Suprapubic skin (tissue), 4 donors: ENCODE results near the gene EPB41L4A. TPM values are rescaled to one million over a fixed set of nuclear protein-coding genes. Genes with fewer than 3 reads are reported as not detected.
"Not testable (repeated sequence)": the region's sequence is repeated elsewhere in the genome, so short reads cannot be mapped to it uniquely, and the experiment has no call there.

Experiments
- DNase-seq, 2 donors: peaks; one replicate each; pipeline ENCODE4 v3.0.0-alpha.2; 2019; ENCODE audit warnings: low spot score in 2 of 2
- H3K27ac ChIP-seq: fragments of 200-600 bp; sonication (generic); one replicate; pipeline ENCODE4 v1.5.1; 2019
- H3K27me3 ChIP-seq: fragments of 200-600 bp; sonication (generic); one replicate; pipeline ENCODE4 v1.5.1; 2019
- H3K36me3 ChIP-seq: fragments of 200-600 bp; sonication (generic); one replicate; pipeline ENCODE4 v1.5.1; 2019
- H3K4me1 ChIP-seq: fragments of 200-600 bp; sonication (generic); one replicate; pipeline ENCODE4 v1.5.1; 2019
- H3K4me3 ChIP-seq: fragments of 200-600 bp; sonication (generic); one replicate; pipeline ENCODE4 v1.5.1; 2019; ENCODE audit warnings: mild to moderate bottlenecking
- H3K9me3 ChIP-seq: fragments of 200-600 bp; sonication (generic); one replicate; pipeline ENCODE4 v1.5.1; 2019
- EP300 ChIP-seq: sonication (generic); formaldehyde crosslinking; IDR thresholded peaks from one replicate; pipeline ENCODE4 v1.6.1; 2017; ENCODE audit warnings: antibody characterized with exemption
- POLR2A ChIP-seq, 2 donors: fragments of 450-650 bp; IDR thresholded peaks; one replicate each; pipeline ENCODE4 v1.6.1; 2017; ENCODE audit warnings: antibody characterized with exemption in 2 of 2, mild to moderate bottlenecking in 2 of 2, moderate library complexity in 2 of 2
- POLR2AphosphoS5 ChIP-seq, 3 donors: sonication (generic); formaldehyde crosslinking; IDR thresholded peaks; one replicate each; pipeline ENCODE4 v1.6.1; 2017; ENCODE audit warnings: antibody characterized with exemption in 3 of 3
- WGBS: methylation state at CpG from one replicate; pipeline ENCODE4 v1.1.5; 2018; 5-methylcytosine and 5-hydroxymethylcytosine counted together
- total RNA-seq, 4 donors: library from RNA; depleted of rRNA; stranded (reverse); fragments of >200 nt; gene quantifications; one replicate each; pipeline ENCODE4 v1.1.0, GENCODE V29; 2016
- TF ChIP-seq, protein P1 (sequence below), 2 donors: fragments of 200-600 bp in 1 of 2; fragments of 450-650 bp in 1 of 2; sonication (generic) in 1 of 2; IDR thresholded peaks; one replicate each; pipeline ENCODE4 v1.5.1; 2016 to 2019; ENCODE audit warnings: antibody characterized with exemption in 2 of 2, mild to moderate bottlenecking in 1 of 2, moderate library complexity in 1 of 2

Gene EPB41L4A
- total RNA-seq, 4 donors from 2014 or later: 8.5 to 31.9 (median 12.8) TPM

GRCh38 chr5:112440031-112440430, 21.0 kb upstream of the EPB41L4A start:
- no peak overlapping the region for H3K27ac ChIP-seq
- TF ChIP-seq, protein P1, sequence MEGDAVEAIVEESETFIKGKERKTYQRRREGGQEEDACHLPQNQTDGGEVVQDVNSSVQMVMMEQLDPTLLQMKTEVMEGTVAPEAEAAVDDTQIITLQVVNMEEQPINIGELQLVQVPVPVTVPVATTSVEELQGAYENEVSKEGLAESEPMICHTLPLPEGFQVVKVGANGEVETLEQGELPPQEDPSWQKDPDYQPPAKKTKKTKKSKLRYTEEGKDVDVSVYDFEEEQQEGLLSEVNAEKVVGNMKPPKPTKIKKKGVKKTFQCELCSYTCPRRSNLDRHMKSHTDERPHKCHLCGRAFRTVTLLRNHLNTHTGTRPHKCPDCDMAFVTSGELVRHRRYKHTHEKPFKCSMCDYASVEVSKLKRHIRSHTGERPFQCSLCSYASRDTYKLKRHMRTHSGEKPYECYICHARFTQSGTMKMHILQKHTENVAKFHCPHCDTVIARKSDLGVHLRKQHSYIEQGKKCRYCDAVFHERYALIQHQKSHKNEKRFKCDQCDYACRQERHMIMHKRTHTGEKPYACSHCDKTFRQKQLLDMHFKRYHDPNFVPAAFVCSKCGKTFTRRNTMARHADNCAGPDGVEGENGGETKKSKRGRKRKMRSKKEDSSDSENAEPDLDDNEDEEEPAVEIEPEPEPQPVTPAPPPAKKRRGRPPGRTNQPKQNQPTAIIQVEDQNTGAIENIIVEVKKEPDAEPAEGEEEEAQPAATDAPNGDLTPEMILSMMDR (IDR thresholded peaks at IDR 0.05): no peak
- TF ChIP-seq EP300: no peak
- 87% methylated on average over 2 of the region's 2 CpGs for WGBS
- peaks cover 4% of the 10 kb centered on the region for H3K9me3 ChIP-seq
- no peaks in the 10 kb centered on the region for H3K36me3 ChIP-seq
- no peak overlapping the region for H3K4me3 ChIP-seq
- no peak for DNase-seq
- no peaks in the 10 kb centered on the region for H3K4me1 ChIP-seq
- H3K27me3 ChIP-seq: no peaks in the 10 kb centered on the region

DNA sequence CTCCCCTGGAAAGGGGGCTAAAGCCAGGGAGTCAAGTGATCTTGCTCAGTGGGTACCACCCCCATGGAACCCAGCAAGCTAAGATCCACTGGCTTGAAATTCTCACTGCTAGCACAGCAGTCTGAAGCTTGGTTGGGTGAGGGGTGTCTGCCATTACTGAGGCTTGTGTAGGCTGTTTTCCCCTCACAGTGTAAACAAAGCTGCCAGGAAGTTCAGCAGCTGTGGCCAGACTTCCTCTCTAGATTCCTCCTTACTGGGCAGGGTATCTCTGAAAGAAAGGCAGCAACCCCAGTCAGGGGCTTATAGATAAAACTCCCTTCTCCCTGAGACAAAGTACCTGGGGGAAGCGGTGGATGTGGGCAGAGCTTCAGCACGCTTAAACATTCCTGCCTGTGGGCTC, 17.1 kb upstream of the EPB41L4A start:
- no peaks in the 10 kb centered on the region for H3K4me1 ChIP-seq
- H3K27ac ChIP-seq: no peak overlapping the region
- H3K27me3 ChIP-seq: no peaks in the 10 kb centered on the region
- TF ChIP-seq, protein P1 (IDR thresholded peaks at IDR 0.05): no peak
- TF ChIP-seq POLR2AphosphoS5 (IDR thresholded peaks at IDR 0.05): no peak
- TF ChIP-seq POLR2A (IDR thresholded peaks at IDR 0.05): no peak
- no peak for TF ChIP-seq EP300
- H3K9me3 ChIP-seq: peaks cover 4% of the 10 kb centered on the region
- H3K4me3 ChIP-seq: no peak overlapping the region
- H3K36me3 ChIP-seq: no peaks in the 10 kb centered on the region
- DNase-seq: no peak
- 92% methylated on average over 2 of the region's 2 CpGs for WGBS

GRCh38 chr5:112434641-112435040, 15.6 kb upstream of the EPB41L4A start:
- H3K4me1 ChIP-seq: no peaks in the 10 kb centered on the region
- no peak overlapping the region for H3K27ac ChIP-seq
- no peak overlapping the region for H3K4me3 ChIP-seq
- no peak for DNase-seq
- no peaks in the 10 kb centered on the region for H3K27me3 ChIP-seq
- H3K9me3 ChIP-seq: no peaks in the 10 kb centered on the region
- 13% methylated on average over 1 of the region's 1 CpG for WGBS
- TF ChIP-seq, protein P1 (IDR thresholded peaks at IDR 0.05): no peak
- TF ChIP-seq EP300 (no peak), POLR2A (IDR thresholded peaks at IDR 0.05) (no peak), POLR2AphosphoS5 (IDR thresholded peaks at IDR 0.05) (no peak)
- H3K36me3 ChIP-seq: no peaks in the 10 kb centered on the region

DNA sequence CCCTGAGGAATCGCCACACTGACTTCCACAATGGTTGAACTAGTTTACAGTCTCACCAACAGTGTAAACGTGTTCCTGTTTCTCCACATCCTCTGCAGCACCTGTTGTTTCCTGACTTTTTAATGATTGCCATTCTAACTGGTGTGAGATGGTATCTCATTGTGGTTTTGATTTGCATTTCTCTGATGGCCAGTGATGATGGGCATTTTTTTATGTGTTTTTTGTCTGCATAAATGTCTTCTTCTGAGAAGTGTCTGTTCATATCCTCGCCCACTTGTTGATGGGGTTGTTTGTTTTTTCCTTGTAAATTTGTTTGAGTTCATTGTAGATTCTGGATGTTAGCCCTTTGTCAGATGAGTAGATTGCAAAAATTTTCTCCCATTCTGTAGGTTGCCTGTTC, 7.1 kb upstream of the EPB41L4A start:
- H3K27ac ChIP-seq, H3K4me1 ChIP-seq, H3K9me3 ChIP-seq, H3K4me3 ChIP-seq, H3K36me3 ChIP-seq, DNase-seq, H3K27me3 ChIP-seq: not testable (repeated sequence)
- WGBS: 90% methylated on average over 3 of the region's 3 CpGs

DNA sequence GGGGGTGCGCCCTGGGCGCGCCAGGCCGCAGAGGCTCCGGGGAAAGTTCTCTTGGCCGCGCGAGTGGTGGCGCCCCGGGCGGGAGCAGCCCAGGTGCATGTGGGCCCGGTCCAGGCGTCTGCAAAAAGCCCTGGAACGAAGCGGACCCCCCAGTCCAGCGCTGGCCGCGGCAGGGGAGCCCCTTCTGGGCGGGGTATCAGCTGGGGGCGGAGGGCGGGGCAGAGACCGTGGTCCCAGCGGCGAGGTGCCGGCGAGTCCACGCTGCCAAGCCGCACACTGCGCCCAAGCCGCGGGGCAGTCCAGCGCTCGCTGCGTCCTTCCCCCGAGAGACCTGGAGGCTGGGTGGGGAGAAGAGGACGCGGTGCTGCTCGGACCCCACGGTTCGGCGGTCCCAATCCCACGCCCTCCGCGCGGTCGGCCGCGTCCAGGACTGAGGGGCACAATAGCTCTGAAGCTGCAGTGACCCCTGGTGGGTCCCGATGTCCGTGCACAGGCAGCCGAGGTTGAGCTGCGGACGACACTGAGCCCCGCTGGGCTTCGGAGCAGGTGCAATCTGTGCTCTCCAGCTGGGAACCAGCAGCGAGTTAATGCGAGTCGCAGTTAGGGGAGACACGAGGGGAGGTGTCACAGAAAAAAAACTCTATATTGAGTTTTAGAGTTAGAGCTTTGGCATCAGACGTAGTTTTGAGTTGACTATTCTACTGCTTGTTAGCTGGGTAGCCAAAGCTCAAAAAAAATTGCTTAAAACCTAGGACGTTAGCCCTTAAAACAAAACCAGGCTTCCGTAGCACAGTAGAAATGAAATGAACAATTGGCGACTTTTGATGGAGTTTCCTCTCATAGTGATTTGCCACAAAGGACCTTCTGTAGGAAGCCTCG, 1.1 kb upstream of the EPB41L4A start:
- Histone ChIP-seq H3K9me3 (no peaks in the 10 kb centered on the region), H3K4me3 (peak overlapping the region; percentile 98), H3K4me1 (peaks cover 19% of the 10 kb centered on the region), H3K27ac (peak overlapping the region; percentile 88), H3K36me3 (no peaks in the 10 kb centered on the region), H3K27me3 (no peaks in the 10 kb centered on the region)
- DNase-seq: peak; percentile 88 to 92
- 10% methylated on average over 23 of the region's 64 CpGs for WGBS
- TF ChIP-seq, protein P1 (IDR thresholded peaks at IDR 0.05): peak; percentile 45 to 80
- no peak for TF ChIP-seq POLR2A (IDR thresholded peaks at IDR 0.05)
